ENCODE results near the gene ADNP.
A peak's percentile ranks its signal among the peaks of the same experiment; 100 is the strongest.

ADNP gene

GRCh38 chr20:50850721-50851286, 80.4 kb downstream of the ADNP start:
- FAIRE-seq: no peak
- DNase-seq (ENCODE audit: low spot score): no peak

GRCh38 chr20:50848846-50849673, 82.2 kb downstream of the ADNP start:
- FAIRE-seq (no peak), DNase-seq (ENCODE audit: low spot score) (no peak)

DNA sequence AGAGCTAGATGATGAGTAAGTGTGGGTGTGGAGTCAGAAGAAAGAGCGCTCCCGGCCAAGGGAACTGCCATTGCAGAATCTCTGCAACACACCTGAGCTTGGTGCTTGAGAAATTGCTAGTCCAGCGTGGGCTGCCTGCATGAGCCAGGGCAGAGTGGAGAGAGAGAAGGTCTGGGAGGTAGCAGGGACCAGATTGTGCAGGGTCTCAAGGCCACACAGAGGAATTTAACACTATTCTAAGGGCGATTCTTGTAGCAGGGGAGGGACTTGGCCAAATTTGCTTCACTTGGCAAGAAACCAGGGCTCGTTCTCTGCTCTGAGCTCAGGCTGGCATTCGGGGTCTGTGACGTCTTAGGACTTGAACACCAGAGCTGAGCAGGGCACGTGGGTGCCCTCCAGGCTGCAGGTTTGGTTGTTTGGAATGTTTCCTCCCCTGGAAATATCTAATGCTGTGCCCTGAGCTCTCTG, 82.9 kb downstream of the ADNP start:
- FAIRE-seq (no peak), DNase-seq (ENCODE audit: low spot score) (no peak)

DNA sequence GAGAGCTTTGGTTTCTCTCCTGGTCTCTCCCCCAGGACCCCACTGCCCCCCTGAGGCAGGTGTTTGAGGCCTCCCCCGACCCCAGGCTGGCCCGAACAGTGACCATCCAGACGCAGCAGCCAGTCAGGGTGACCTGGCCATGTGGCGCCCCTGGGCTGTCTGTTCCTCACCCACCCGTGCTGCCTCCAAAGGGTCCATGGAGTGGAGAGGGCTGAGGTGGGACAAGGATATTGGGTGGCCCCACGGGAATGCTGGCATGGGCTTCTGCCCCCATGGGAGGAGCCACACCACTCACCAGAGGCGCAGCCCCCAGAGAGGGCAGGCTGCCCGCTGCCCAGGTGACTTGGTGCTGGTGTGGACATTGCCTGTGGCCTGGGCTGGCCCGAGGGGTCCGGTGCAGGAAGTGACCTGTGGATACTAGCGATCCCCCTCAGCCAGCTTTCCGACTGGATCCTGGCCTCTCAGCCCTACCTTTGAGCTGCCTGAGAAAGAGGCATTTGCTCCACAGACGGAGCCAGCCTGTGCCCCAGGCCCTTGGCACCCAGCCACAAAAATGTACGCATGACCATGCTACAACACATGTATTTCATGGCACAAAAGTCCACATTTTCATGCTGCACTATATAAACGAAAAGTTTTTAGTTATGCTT, 85.5 kb downstream of the ADNP start:
- no peak for FAIRE-seq
- DNase-seq (ENCODE audit: low spot score): no peak

DNA sequence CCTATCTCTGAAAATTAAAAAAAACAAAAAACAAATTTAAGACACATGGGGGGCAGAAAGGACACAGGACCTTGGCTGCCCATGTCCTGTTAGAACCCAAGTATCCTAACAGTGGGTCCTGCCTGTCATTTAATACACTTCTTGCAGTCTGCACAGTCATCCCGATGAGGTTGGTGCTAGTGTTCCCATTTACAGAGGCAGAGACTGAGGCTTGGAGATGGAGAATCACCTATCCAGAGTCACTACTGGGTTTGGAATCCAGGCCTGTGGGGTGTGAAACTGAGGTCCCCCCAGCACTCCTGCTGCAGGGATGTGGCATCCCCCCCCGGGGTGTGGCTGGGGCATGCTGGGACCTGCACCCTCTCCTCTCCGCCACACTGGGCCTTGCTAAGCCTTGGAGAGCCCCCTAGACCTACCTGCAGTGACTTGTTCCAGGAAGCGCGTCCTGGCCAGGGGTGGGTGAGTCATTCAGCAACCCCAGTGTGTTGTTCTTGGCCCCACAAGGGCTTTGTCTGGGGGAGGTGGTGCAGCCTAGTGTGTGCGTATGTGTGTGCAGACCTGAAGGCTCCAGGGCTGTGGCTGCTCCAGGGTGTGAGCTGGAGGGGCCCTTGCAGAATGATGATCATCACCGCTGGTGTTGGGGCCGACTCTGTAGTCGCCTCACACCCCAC, 86.7 kb downstream of the ADNP start:
- DNase-seq (ENCODE audit: low spot score) (peak; percentile 95), FAIRE-seq (peak; percentile 85)

DNA sequence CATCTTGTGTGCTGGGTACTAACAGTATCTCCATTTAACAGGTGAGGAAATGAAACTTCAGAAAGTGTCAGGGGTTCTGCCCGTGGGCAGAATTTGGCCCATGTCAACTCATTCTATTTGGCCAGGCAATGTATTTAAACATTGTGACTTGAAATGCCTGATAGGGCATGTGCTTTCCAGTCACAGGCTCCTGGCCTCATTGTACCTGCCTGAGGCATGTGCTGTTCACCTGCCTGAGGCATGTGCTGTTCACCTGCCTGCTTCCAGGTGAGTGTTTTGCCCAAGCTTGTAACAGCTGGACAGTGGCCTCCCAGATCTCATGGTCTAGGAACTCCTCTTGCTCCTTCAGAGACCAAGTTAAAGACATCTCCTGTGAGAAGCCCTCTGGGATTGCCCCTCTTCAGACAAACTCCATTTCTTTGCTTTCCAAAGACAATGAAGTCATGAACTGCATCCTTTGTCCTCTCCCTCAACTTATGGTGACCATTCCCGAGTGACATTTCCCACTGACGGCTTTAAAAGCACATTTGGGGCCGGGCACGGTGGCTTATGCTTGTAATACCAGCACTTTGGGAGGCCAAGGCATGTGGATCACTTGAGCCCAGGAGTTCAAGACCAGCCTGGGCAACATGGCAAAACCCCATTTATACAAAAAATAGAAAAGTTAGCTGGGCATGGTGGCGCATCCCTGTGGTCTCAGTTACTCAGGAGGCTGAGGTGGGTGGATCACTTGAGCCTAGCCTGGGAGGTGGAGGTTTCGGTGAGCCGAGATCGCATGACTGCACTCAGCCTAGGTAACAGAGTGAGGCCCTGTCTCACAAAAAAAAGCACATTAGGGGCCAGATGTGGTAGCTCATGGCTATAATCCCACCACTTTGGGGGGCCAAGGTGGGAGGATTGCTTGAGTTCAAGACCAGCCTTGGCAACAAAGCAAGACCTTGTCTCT, 87.6 kb downstream of the ADNP start:
- FAIRE-seq (no peak), DNase-seq (ENCODE audit: low spot score) (no peak)

- DNase-seq (ENCODE audit: low spot score) (no peak), FAIRE-seq (no peak)
These were observed 88.4 kb downstream of the ADNP start for GRCh38 chr20:50842821-50843220.
